Ascending aorta (tissue), 2 donors: ENCODE data around the gene ERVH48-1. TPM values are rescaled to one million over a fixed set of nuclear protein-coding genes. Genes with fewer than 3 reads are reported as not detected.

Experiments
- DNase-seq, 2 donors: peaks; one replicate each; pipeline ENCODE4 v3.0.0-alpha.2; 2019; ENCODE audit warnings: low spot score in 2 of 2
- H3K27ac ChIP-seq, 2 donors: fragments of 200-600 bp; sonication (generic); one replicate each; pipeline ENCODE4 v1.5.1; 2016 to 2017; ENCODE audit warnings: mild to moderate bottlenecking in 1 of 2
- H3K27me3 ChIP-seq: fragments of 200-600 bp; sonication (generic); one replicate; pipeline ENCODE4 v1.5.1; 2017
- H3K36me3 ChIP-seq, 2 donors: fragments of 200-600 bp; sonication (generic); one replicate each; pipeline ENCODE4 v1.5.1; 2016
- H3K4me1 ChIP-seq, 2 donors: fragments of 200-600 bp; sonication (generic); one replicate each; pipeline ENCODE4 v1.5.1; 2016 to 2017; ENCODE audit warnings: mild to moderate bottlenecking in 1 of 2
- H3K4me3 ChIP-seq, 2 donors: fragments of 200-600 bp; sonication (generic); one replicate each; pipeline ENCODE4 v1.5.1; 2016 to 2017; ENCODE audit warnings: mild to moderate bottlenecking in 1 of 2
- H3K9me3 ChIP-seq, 2 donors: fragments of 200-600 bp; sonication (generic); one replicate each; pipeline ENCODE4 v1.5.1; 2016
- intact Hi-C: fragments of 100-400 bp; cut with DNase I; formaldehyde crosslinking; loops from one replicate; pipeline ENCODE4 v1.15.1; 2023
- total RNA-seq: library from RNA; depleted of rRNA; stranded (reverse); fragments of >200 nt; gene quantifications from one replicate; pipeline ENCODE4 v1.1.0, GENCODE V29; 2016
- TF ChIP-seq, protein P1 (sequence below), 3 experiments: fragments of 200-600 bp in 2 of 3; fragments of 450-650 bp in 1 of 3; sonication (generic) in 2 of 3; IDR thresholded peaks; one replicate each; pipeline ENCODE4 v1.5.1; 2016 to 2019; ENCODE audit warnings: antibody characterized with exemption in 3 of 3, mild to moderate bottlenecking in 1 of 3, moderate library complexity in 1 of 3

ERVH48-1 gene
- total RNA-seq, 1 donor from 2014 or later: not detected

GRCh38 chr21:42873096-42873495, 52.3 kb downstream of the ERVH48-1 start:
- H3K27ac ChIP-seq: no peak overlapping the region
- intact Hi-C loops: no loop called here
- peaks cover 0 to 5% of the 10 kb centered on the region in 2 donors for H3K4me1 ChIP-seq
- H3K36me3 ChIP-seq: peaks cover 34 to 56% of the 10 kb centered on the region in 2 donors
- H3K27me3 ChIP-seq: no peaks in the 10 kb centered on the region
- no peaks in the 10 kb centered on the region for H3K9me3 ChIP-seq
- TF ChIP-seq, protein P1, sequence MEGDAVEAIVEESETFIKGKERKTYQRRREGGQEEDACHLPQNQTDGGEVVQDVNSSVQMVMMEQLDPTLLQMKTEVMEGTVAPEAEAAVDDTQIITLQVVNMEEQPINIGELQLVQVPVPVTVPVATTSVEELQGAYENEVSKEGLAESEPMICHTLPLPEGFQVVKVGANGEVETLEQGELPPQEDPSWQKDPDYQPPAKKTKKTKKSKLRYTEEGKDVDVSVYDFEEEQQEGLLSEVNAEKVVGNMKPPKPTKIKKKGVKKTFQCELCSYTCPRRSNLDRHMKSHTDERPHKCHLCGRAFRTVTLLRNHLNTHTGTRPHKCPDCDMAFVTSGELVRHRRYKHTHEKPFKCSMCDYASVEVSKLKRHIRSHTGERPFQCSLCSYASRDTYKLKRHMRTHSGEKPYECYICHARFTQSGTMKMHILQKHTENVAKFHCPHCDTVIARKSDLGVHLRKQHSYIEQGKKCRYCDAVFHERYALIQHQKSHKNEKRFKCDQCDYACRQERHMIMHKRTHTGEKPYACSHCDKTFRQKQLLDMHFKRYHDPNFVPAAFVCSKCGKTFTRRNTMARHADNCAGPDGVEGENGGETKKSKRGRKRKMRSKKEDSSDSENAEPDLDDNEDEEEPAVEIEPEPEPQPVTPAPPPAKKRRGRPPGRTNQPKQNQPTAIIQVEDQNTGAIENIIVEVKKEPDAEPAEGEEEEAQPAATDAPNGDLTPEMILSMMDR (IDR thresholded peaks at IDR 0.05): no peak
- DNase-seq: no peak
- H3K4me3 ChIP-seq: no peak overlapping the region

DNA sequence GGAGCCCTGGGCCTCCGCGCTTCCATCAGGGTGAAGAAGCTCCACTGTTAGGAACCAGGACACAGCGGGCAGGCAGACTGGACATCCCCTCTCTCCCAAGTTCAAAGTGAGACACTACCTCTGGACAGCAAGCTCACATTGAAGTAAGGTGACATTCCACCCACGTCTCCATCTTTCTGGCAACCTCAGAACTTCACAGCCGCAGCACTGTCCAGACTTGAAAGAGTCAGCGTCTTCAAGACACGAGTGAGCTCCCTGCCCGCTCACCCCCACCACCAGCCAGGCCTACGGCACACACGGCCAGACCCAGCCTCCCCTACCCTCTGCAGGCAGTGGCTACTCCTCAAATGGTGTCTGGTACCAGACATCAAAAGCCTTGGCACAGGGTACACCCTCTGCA, 57.2 kb downstream of the ERVH48-1 start:
- H3K4me1 ChIP-seq: no peaks in the 10 kb centered on the region
- no peaks in the 10 kb centered on the region for H3K9me3 ChIP-seq
- TF ChIP-seq, protein P1 (IDR thresholded peaks at IDR 0.05): no peak
- no peak overlapping the region for H3K27ac ChIP-seq
- H3K4me3 ChIP-seq: no peak overlapping the region
- no peaks in the 10 kb centered on the region for H3K27me3 ChIP-seq
- DNase-seq: no peak
- peaks cover 28 to 49% of the 10 kb centered on the region in 2 donors for H3K36me3 ChIP-seq
- intact Hi-C loops: no loop called here

Other genes with a start within 250 kb of the ERVH48-1 start
- gene WDR4, start 46.1 kb downstream of the ERVH48-1 start, total RNA-seq: 51.9 TPM
- gene NDUFV3, start 32.3 kb downstream of the ERVH48-1 start, total RNA-seq: 60.7 TPM
- 11.2 TPM for gene PKNOX1, start 48.9 kb upstream of the ERVH48-1 start, total RNA-seq
- 29.5 TPM for gene CBS, start 150.2 kb upstream of the ERVH48-1 start, total RNA-seq
- gene U2AF1, start 181.9 kb upstream of the ERVH48-1 start, total RNA-seq: 12.9 TPM
- gene CRYAA, start 243.4 kb upstream of the ERVH48-1 start, total RNA-seq: not detected